GM21529 (cell line): ENCODE results near the gene ZFP92.

ENCODE experiments used
- ATAC-seq: cut with Tn5 transposase; IDR thresholded peaks from one replicate; pipeline ENCODE4 v1.9.1; 2021; ENCODE audit not compliant: unreplicated experiment

Gene ZFP92

GRCh38 chrX:153408221-153408721, 3.0 kb upstream of the ZFP92 start:
- no peak for ATAC-seq

GRCh38 chrX:153408871-153409351, 2.4 kb upstream of the ZFP92 start:
- no peak for ATAC-seq

DNA sequence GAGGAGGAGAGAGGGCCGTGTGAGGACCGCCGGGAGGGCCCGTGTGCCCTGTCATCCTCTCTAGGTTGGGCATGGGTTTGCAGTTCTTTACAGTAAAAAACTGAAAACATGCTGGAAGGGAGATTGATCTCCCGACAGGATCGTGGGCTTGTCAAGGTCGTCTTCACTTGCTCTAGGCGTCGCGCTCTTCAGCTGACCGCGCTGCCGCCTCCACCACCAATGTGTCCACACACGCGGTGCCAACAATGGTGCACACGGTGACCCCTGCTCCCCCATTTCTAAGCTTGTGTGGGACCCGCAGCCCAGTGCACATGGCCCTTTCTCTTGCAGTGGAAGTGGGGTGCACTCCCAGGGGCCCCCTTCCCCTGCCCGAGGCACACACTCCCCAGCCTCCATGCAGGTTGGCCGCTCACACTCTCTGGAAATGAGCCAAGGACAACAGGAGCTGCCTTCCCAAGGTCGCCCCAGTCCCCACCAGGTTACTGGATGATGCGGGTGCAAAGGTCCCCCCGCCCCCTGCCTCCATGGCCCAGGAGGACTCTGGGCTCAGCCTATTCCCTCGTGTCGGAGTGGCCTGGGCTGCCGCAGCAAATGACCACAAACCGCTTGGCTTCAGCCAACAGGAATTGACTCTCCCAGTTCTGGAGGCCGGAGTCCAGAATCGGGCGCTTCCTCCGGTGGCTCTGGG, 1.7 kb upstream of the ZFP92 start:
- ATAC-seq, result no peak

GRCh38 chrX:153410373-153410772, 899 bp upstream of the ZFP92 start:
- ATAC-seq, result no peak

DNA sequence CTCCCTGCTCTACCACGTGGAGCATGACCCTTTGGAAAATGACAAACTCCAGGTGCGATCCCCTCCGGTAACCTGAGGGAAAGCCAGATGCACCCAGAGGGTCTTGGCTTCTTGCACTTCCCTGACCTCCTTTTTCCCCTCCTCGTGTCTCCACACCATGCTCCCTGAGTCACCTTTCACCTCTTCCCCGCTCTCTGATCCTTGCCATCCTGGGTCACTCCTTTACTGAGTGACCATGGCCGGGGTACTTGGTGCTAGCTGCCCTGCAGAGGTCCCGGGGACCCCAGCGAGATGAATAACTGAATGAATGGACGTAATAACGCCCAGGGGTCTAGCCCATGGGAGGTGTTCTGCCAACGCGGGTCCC, 401 bp upstream of the ZFP92 start:
- ATAC-seq, result no peak

DNA sequence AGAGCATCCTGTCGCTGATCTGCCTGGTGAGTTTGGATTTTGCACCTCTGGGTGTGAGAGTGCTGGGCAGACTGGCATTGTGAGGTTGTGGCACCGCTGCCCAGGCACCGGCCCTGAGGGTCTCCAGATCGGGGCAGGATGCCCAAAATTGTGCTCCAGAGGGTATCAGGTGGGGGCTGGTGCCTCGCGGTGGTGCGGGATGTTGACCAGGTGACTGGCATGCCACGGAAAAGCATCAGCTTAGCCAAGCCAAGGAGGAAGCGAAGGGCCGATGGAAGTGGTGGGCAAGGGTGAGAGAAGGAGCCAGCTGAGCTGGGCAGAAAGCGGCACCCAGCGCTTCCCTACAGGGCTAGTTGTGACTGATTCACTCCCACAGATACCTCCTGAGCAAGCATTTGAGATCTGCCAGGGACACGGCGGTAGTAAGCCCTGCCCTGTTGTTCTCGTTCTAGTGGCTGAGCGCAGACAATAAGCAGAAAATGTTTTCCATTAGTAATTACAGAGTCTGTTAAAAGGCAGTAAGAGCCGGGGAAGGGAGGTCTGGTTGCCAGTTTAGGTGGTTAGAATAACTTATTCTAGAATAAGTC, 809 bp downstream of the ZFP92 start:
- no peak for ATAC-seq

GRCh38 chrX:153412746-153413720, 1.8 kb downstream of the ZFP92 start:
- ATAC-seq, result no peak

DNA sequence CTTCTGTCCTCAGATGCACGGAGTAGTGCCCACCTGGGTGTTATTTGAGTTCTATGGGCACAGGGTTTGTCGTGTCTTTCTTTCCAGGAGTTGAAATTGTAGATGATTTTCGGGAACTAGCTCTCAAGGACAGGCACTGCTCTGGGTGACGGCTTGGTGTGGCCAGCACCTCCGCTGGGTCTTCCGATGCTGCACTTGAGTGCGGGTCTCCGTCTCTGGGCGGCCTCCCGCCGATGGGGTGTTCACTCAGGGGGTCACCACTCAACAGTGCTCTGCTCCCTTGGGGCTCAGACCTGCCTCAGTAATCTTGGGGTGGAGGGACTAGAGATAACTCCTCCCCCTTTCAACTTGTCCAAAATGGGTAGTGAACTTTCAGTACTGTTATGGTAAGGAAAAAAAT, 2.5 kb downstream of the ZFP92 start:
- no peak for ATAC-seq

GRCh38 chrX:153414856-153415510, 3.7 kb downstream of the ZFP92 start:
- ATAC-seq, result no peak

GRCh38 chrX:153416781-153417450, 5.6 kb downstream of the ZFP92 start:
- ATAC-seq, result no peak

DNA sequence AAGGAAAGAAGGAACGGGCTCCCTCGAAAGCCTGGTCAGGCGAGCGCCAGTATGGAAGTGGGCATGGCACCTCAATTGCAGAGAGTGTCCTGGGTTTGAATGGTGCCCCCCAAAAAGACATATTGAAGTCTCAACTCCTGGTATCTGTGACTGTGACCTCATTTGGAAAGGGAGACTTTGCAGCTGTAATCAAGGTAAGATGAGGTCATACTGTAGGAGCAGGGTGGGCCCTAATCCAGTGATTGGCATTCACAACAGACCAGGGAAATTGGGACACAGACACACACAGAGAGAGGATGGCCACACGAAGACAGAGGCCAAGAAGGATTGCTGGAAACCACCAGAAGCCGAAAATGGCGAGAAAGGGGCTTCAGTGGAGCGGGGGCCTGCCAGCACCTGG, 6.4 kb downstream of the ZFP92 start:
- no peak for ATAC-seq

DNA sequence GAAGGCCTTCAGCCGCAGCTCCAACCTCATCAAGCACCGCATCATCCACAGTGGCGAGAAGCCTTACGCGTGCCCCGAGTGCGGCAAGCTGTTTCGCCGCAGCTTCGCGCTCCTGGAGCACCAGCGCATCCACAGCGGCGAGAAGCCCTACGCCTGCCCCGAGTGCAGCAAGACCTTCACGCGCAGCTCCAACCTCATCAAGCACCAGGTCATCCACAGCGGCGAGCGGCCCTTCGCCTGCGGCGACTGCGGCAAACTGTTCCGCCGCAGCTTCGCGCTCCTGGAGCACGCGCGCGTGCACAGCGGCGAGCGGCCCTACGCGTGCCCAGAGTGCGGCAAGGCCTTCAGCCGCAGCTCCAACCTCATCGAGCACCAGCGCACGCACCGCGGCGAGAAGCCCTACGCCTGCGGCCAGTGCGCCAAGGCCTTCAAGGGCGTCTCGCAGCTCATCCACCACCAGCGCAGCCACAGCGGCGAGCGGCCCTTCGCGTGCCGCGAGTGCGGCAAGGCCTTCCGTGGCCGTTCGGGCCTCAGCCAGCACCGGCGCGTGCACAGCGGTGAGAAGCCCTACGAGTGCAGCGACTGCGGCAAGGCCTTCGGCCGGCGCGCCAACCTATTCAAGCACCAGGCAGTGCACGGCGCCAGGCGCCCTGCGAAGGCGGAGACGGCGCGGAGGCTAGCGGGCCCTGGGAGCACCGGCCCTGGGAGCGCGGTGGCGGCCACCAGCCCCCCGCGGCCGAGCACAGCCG, 9.8 kb downstream of the ZFP92 start:
- ATAC-seq, result no peak

GRCh38 chrX:153421856-153422255, 10.6 kb downstream of the ZFP92 start:
- no peak for ATAC-seq

- ATAC-seq, result no peak
Measured at GRCh38 chrX:153423652-153424051, 12.4 kb downstream of the ZFP92 start.

DNA sequence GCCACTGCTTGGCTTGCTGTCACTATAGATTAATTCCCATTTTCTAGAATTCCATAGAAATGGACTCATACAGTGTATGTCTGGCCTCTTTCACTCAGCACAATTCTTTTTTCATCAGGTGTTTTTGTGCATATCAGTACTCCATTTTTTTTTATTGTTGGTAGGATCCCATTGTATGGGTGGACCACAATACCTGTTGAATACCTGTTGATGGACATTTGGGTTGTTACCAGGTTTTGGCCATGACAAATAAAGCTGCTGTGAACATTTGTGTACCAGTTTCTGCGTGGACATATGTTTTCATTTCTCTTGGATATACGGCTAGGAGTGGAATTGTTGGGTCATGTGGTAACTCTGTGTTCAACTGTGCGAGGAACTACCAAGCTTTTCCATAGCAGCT, 14.9 kb downstream of the ZFP92 start:
- ATAC-seq, result no peak

DNA sequence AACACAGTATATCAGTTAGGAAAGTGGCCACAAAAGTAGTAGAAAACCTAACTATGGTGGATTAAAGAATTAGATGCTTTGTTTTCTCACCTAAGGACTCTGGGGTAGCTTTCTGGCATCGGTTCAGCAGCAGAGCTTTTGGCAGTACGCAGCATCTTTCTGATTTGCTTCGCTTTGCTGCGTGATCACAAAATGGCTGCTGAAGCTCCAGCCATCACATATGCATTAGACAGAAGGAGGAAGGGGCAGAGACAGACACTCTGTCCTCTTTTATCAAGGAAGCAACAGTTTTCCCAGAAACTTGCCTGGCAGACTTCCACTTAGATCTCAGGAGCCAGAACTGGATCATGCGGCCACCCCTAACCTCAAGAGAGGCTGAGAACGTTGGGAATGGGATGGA, 19.5 kb downstream of the ZFP92 start:
- no peak for ATAC-seq

DNA sequence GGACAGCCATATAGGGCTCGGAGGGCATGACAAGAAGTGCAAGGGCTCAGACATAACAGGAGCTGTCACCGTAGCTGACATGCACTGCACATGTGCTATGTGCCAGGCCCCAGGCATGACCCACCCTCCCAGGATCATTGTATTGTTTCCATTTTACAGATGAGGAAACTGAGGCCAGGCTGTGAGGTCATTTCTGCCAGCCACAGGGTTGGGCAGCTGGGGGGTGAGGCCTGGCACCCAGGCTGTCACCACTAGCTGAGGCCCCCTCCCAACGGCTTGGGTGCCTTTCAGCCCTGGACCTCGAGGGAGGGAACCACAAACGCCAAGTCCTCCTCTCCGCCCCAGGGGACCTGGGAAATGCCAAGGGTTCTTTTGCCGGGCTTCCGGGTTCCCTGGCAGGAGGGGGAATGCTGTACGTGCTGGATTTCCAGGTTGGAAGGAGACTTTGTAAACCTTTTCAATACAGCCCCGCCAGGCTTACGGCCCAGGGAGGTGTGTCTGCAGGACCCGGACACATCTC, 21.9 kb downstream of the ZFP92 start:
- ATAC-seq, result no peak

DNA sequence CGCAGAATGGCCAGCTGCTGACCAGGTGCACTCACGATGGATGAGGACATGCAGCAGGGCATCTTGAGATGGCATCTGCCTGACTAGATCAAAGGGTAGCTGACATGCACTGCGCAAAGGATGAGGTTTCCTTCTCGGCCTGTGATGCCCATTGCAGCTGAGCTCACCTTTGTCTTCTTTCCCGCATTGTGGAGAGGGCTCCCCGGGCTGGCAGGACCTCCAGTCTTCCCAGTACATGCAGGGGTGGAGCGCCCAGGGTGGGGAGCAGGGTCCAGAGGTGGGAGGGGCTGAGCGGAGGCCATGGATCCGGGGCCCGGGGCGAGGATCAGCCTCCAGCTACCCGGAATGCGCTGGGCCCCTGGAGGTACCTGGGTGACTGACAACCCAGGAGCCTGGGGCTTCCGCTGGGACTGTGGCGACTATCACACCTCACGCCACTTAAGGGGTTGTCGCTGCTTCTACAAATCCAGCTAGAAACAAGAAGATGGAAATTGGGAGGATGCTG, 22.6 kb downstream of the ZFP92 start:
- no peak for ATAC-seq

DNA sequence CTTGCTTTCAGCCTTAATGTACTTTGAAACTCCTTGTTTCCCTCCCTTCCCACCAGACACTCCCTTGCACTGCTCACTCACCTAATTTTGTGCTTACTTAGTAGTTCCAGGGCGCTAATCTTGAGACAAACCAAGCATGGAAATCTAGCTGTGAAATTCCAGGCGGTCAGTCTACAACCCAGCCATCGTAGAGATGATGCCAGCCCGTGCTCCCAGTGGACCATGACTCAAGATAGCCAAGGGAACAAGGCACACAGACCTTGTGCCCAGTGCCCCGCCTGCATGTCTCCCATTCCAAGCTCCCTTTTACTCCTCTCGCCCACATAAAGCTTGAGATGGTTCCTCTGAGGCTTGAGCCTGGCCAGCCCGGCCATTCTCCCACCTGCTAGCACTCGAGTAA, 23.5 kb downstream of the ZFP92 start:
- ATAC-seq, result no peak
